ENCODE measurements around the gene SCAF11.

SCAF11 gene

GRCh38 chr12:45986641-45987339 is 3.6 kb downstream of the SCAF11 start:
- TF ChIP-seq REST (IDR thresholded peaks at IDR 0.05; ENCODE audit: insufficient read depth in 1 of 2, low read depth in 2 of 2, low read length in 2 of 2), result no peak
- TF ChIP-seq POLR2AphosphoS5 (IDR thresholded peaks at IDR 0.05; ENCODE audit: low read depth, low read length), result no peak
- TF ChIP-seq TAF1 (IDR thresholded peaks at IDR 0.05; ENCODE audit: borderline replicate concordance, insufficient read depth, low read length), result no peak
- TF ChIP-seq SIN3A (IDR thresholded peaks at IDR 0.05; ENCODE audit: borderline replicate concordance, insufficient read depth, low read length), result no peak
- no peak for TF ChIP-seq FOXP2 (optimal IDR thresholded peaks at IDR 0.05; ENCODE audit: borderline replicate concordance, extremely low read depth, extremely low read length, insufficient read depth)

GRCh38 chr12:45981075-45981837 is 9.1 kb downstream of the SCAF11 start:
- TF ChIP-seq SIN3A (IDR thresholded peaks at IDR 0.05; ENCODE audit: borderline replicate concordance, insufficient read depth, low read length) (no peak), FOXP2 (optimal IDR thresholded peaks at IDR 0.05; ENCODE audit: borderline replicate concordance, extremely low read depth, extremely low read length, insufficient read depth) (no peak), REST (IDR thresholded peaks at IDR 0.05; ENCODE audit: insufficient read depth in 1 of 2, low read depth in 2 of 2, low read length in 2 of 2) (no peak), TAF1 (IDR thresholded peaks at IDR 0.05; ENCODE audit: borderline replicate concordance, insufficient read depth, low read length) (no peak), POLR2AphosphoS5 (IDR thresholded peaks at IDR 0.05; ENCODE audit: low read depth, low read length) (no peak)

GRCh38 chr12:45980540-45980939 is 9.8 kb downstream of the SCAF11 start:
- no peak for TF ChIP-seq REST (IDR thresholded peaks at IDR 0.05; ENCODE audit: insufficient read depth in 1 of 2, low read depth in 2 of 2, low read length in 2 of 2)
- TF ChIP-seq POLR2AphosphoS5 (IDR thresholded peaks at IDR 0.05; ENCODE audit: low read depth, low read length), result no peak
- no peak for TF ChIP-seq TAF1 (IDR thresholded peaks at IDR 0.05; ENCODE audit: borderline replicate concordance, insufficient read depth, low read length)
- no peak for TF ChIP-seq SIN3A (IDR thresholded peaks at IDR 0.05; ENCODE audit: borderline replicate concordance, insufficient read depth, low read length)

GRCh38 chr12:45978108-45978507 is 12.3 kb downstream of the SCAF11 start:
- TF ChIP-seq TAF1 (IDR thresholded peaks at IDR 0.05; ENCODE audit: borderline replicate concordance, insufficient read depth, low read length) (no peak), FOXP2 (optimal IDR thresholded peaks at IDR 0.05; ENCODE audit: borderline replicate concordance, extremely low read depth, extremely low read length, insufficient read depth) (no peak), POLR2AphosphoS5 (IDR thresholded peaks at IDR 0.05; ENCODE audit: low read depth, low read length) (no peak), REST (IDR thresholded peaks at IDR 0.05; ENCODE audit: insufficient read depth in 1 of 2, low read depth in 2 of 2, low read length in 2 of 2) (no peak), SIN3A (IDR thresholded peaks at IDR 0.05; ENCODE audit: borderline replicate concordance, insufficient read depth, low read length) (no peak)
